Mesodermal cell (in vitro differentiated cells): ENCODE measurements around the gene GABRB1.

Experiments used
- H3K27ac ChIP-seq: 2 replicates; pipeline ENCODE4 v1.7.0; 2013; ENCODE audit warnings: mild to moderate bottlenecking, low read depth, low read length, moderate library complexity; ENCODE audit not compliant: severe bottlenecking
- H3K36me3 ChIP-seq: 2 replicates; pipeline ENCODE4 v1.7.1; 2013; ENCODE audit warnings: mild to moderate bottlenecking, low read length, moderate library complexity; ENCODE audit not compliant: control insufficient read depth, insufficient read depth
- H3K4me1 ChIP-seq: one replicate; pipeline ENCODE4 v1.7.1; 2013; ENCODE audit warnings: mild to moderate bottlenecking, low read length; ENCODE audit not compliant: insufficient read depth, control insufficient read depth, poor library complexity, severe bottlenecking
- H3K4me3 ChIP-seq: 2 replicates; pipeline ENCODE4 v1.7.0; 2013; ENCODE audit warnings: low read length, control low read depth, mild to moderate bottlenecking; ENCODE audit not compliant: insufficient read depth, poor library complexity, severe bottlenecking; ENCODE audit errors: extremely low read depth
- H3K9me3 ChIP-seq: 2 replicates; pipeline ENCODE4 v1.7.1; 2013; ENCODE audit warnings: mild to moderate bottlenecking, low read length, moderate library complexity; ENCODE audit not compliant: control insufficient read depth
- WGBS, 2 experiments: methylation state at CpG; one replicate each; pipeline ENCODE4 v1.1.5; 2013; ENCODE audit warnings: missing lambda C conversion rate in 2 of 2; ENCODE audit not compliant: insufficient coverage in 2 of 2; 5-methylcytosine and 5-hydroxymethylcytosine counted together

The GABRB1 gene

GRCh38 chr4:47074816-47075215 lies 43.4 kb downstream of the GABRB1 start:
- Histone ChIP-seq H3K36me3 (no peaks in the 10 kb centered on the region), H3K4me1 (peaks cover 5% of the 10 kb centered on the region), H3K9me3 (no peaks in the 10 kb centered on the region), H3K4me3 (no peak overlapping the region), H3K27ac (no peak overlapping the region)

- H3K27ac ChIP-seq = no peak overlapping the region
- peaks cover 5% of the 10 kb centered on the region for H3K4me1 ChIP-seq
- H3K4me3 ChIP-seq = no peak overlapping the region
- no CpG with 5 or more reads among the region's 2 CpGs for WGBS, 2 experiments
- no peaks in the 10 kb centered on the region for H3K9me3 ChIP-seq
- H3K36me3 ChIP-seq = no peaks in the 10 kb centered on the region
These were observed 43.9 kb downstream of the GABRB1 start for GRCh38 chr4:47075262-47075661.

DNA sequence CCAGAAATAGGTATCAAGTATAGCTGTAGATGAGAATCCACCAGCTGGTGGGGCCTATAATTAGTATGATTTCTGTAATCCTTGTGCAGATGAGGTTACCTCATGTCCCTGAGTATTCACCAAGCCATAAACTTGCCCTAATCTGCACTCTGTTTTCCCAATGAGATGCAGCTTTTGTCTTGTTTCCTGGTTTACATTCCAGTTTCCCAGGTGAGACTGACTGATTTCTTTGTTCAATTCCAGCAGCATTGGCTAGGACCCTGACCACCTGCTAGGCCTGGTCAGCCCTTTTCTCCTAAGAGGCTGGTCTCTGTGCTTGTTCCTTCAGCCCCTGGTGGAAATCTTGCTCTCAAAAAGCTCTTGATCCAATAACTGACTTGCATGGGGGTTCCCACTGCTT lies 44.6 kb downstream of the GABRB1 start:
- H3K36me3 ChIP-seq = no peaks in the 10 kb centered on the region
- H3K4me3 ChIP-seq = no peak overlapping the region
- H3K9me3 ChIP-seq = no peaks in the 10 kb centered on the region
- no peak overlapping the region for H3K27ac ChIP-seq
- H3K4me1 ChIP-seq = peaks cover 5% of the 10 kb centered on the region

- Histone ChIP-seq H3K36me3 (no peaks in the 10 kb centered on the region), H3K27ac (no peak overlapping the region), H3K4me3 (no peak overlapping the region), H3K9me3 (no peaks in the 10 kb centered on the region), H3K4me1 (no peaks in the 10 kb centered on the region)
These were observed 52.7 kb downstream of the GABRB1 start for GRCh38 chr4:47084111-47084510.

DNA sequence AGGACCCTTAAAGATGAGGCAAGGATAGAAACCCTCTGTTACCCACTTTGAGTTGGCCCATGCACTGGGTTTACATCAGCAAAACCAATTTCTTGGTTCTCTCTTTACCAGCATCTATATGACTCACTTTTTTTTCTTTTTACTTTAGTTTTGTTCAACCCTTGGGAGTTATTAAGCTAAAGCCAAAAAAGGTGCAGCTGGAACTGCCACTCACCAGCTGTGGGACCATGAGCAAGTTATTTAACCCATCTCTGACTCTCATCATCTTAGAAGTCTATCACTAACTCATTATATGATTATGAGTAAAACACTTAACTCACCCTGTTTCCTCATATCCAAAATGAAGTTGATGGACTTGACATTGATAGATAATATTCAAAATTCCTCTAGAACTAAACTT lies 53.4 kb downstream of the GABRB1 start:
- Histone ChIP-seq H3K4me3 (no peak overlapping the region), H3K4me1 (no peaks in the 10 kb centered on the region), H3K27ac (no peak overlapping the region), H3K36me3 (no peaks in the 10 kb centered on the region), H3K9me3 (no peaks in the 10 kb centered on the region)

GRCh38 chr4:47088298-47088697 lies 56.9 kb downstream of the GABRB1 start:
- Histone ChIP-seq H3K27ac (no peak overlapping the region), H3K4me3 (no peak overlapping the region), H3K9me3 (no peaks in the 10 kb centered on the region), H3K36me3 (no peaks in the 10 kb centered on the region), H3K4me1 (no peaks in the 10 kb centered on the region)
- WGBS, 2 experiments = 94 to 100% methylated on average over 2 of the region's 2 CpGs

- Histone ChIP-seq H3K4me1 (no peaks in the 10 kb centered on the region), H3K36me3 (no peaks in the 10 kb centered on the region), H3K4me3 (no peak overlapping the region), H3K9me3 (no peaks in the 10 kb centered on the region), H3K27ac (no peak overlapping the region)
- WGBS, 2 experiments = no CpG with 5 or more reads among the region's 1 CpG
These were observed 64.5 kb downstream of the GABRB1 start for GRCh38 chr4:47095884-47096283.

DNA sequence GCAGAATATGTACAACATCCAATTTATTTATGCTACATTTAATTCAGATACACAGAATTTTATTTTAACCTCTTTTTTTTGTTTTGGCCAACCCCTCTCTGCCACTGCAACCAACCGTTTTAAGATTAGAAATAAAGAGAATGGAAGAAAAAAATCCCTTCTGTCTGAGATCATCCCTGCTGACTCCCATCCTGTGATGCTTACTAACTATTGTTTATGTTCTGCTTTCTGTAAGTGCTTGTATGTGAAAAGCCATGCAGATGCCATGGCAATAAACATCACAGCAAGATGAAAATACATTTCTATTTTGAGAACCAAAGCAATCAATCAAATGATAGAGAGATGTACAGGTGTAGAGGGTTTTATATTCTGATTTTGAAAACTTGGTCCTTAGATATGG lies 70.1 kb downstream of the GABRB1 start:
- H3K27ac ChIP-seq = no peak overlapping the region
- no peaks in the 10 kb centered on the region for H3K36me3 ChIP-seq
- no peak overlapping the region for H3K4me3 ChIP-seq
- WGBS, 2 experiments = no CpG with 5 or more reads among the region's 1 CpG
- H3K9me3 ChIP-seq = no peaks in the 10 kb centered on the region
- no peaks in the 10 kb centered on the region for H3K4me1 ChIP-seq

DNA sequence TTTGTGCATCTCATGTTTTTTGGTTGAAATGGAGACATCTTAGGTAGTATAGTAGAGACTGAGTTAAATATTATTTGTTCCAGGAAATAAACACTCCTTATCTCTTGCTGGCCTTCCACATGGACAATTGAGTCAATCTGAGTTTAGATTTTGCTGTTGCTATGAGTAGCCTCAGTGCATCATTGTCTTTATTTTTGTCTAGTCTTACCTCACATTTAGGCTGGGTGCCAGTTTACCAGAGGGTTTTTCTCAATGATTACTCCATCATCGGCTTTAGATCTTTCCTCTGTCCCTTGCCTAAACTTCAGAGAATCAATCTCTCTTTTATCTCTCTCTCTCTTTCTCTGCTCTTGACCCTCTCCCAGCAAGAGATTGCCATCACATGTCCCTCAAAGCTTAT lies 73.6 kb downstream of the GABRB1 start:
- WGBS, 2 experiments = 79 to 100% methylated on average over 1 of the region's 1 CpG

GRCh38 chr4:47106561-47106960 lies 75.2 kb downstream of the GABRB1 start:
- Histone ChIP-seq H3K4me3 (no peak overlapping the region), H3K4me1 (no peaks in the 10 kb centered on the region), H3K27ac (no peak overlapping the region), H3K9me3 (no peaks in the 10 kb centered on the region), H3K36me3 (no peaks in the 10 kb centered on the region)
- 100% methylated on average over 1 of the region's 1 CpG for WGBS, 2 experiments

More for the DNA sequence above, 73.6 kb downstream of the GABRB1 start:
- Histone ChIP-seq H3K4me1 (no peaks in the 10 kb centered on the region), H3K27ac (no peak overlapping the region), H3K9me3 (no peaks in the 10 kb centered on the region), H3K36me3 (no peaks in the 10 kb centered on the region), H3K4me3 (no peak overlapping the region)

DNA sequence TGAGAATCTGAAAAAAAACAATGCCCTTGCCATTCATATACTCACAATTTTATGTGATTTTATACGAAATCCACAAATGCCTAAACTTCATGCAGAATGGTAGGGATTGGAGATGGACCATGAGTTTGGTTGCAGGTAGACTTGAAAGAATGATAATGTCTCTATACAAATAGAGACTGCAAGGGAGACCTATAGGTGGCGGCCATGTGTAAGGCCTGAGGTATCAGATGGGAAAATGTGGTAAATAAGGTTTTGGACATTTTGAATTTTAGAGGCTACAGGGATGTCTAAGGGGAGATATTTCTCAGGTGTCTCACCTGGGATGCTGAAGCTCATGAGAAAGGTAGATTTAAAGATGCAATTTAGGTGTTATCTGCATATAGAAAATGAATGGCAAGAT lies 78.0 kb downstream of the GABRB1 start:
- no peaks in the 10 kb centered on the region for H3K4me1 ChIP-seq
- no peaks in the 10 kb centered on the region for H3K9me3 ChIP-seq
- H3K4me3 ChIP-seq = no peak overlapping the region
- no peak overlapping the region for H3K27ac ChIP-seq
- WGBS, 2 experiments = 67 to 82% methylated on average over 1 of the region's 2 CpGs
- H3K36me3 ChIP-seq = no peaks in the 10 kb centered on the region

DNA sequence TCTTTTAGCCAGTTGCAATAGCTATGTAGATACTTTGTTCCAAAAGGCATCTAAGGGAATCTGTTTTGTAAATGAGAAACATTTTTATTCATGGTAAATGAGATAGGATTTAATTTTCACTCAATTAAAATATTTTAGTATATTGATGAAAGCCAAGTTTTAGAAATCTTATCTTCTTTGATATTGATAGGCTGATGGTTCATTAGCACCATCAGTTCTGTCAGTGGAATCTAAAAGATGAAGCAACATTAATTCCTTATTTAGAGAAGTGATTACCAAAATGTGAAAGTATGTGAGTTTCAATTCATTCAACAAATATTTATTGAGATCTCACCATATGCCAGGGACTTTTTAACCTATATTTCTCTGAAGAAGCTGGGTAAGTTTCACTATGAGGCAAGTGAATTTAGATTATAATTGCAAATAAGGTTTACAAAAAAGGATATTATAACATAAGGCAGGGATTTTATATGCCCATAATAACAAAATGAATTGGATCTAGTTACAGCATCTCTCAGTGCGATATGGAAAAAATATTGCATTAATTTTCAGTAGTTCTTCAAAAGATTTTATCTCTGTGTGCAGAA lies 79.3 kb downstream of the GABRB1 start:
- Histone ChIP-seq H3K9me3 (no peaks in the 10 kb centered on the region), H3K36me3 (no peaks in the 10 kb centered on the region), H3K4me1 (no peaks in the 10 kb centered on the region), H3K27ac (no peak overlapping the region), H3K4me3 (no peak overlapping the region)
- no CpG with 5 or more reads among the region's 1 CpG for WGBS, 2 experiments
